ENCODE results near the gene CXCR5.
A peak's percentile ranks its signal among the peaks of the same experiment; 100 is the strongest.

Gene CXCR5

DNA sequence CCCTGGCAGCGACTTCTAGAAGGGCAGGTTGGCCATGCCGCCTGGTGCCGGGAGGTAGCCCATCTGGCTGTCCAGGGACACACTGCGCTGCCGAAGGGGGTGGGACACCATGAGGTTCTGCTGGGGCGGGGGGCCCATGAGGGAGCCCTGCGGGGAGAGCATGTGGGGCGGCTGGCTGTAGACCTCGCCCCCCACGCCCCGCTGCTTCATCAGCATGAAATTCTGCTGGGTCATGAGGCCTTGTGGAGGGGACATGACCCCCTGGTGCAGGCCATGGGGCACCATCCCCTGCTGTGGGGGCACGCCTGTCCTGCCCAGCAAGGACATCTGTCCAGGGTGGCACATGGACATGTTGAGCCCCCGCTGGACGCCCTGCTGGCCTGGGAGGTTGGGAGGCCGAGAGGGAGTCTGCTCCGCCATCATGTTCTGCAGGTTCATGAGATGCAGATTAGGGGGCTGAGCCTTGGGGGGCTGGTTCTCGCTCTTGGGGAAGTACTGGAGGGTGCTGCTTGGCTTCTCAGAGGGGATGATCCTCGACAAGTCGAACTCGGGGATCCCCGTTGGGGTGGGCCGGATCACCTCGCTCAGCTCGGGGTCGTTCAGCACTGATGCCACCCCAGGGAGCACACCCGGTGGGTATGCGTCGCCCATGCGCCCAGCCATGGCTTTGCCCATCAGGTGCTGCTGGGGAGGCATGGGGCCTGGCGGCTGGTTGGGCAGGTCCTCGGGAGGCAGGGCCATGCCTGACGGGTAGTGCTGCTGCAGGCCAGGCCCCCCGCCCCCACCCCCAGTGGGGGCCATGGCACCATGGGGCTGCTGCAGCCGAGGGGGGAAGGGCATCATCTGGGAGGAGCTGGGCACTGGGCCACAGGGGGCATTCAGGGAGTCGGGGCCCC is 15.0 kb downstream of the CXCR5 start:
- TF ChIP-seq, protein P1, sequence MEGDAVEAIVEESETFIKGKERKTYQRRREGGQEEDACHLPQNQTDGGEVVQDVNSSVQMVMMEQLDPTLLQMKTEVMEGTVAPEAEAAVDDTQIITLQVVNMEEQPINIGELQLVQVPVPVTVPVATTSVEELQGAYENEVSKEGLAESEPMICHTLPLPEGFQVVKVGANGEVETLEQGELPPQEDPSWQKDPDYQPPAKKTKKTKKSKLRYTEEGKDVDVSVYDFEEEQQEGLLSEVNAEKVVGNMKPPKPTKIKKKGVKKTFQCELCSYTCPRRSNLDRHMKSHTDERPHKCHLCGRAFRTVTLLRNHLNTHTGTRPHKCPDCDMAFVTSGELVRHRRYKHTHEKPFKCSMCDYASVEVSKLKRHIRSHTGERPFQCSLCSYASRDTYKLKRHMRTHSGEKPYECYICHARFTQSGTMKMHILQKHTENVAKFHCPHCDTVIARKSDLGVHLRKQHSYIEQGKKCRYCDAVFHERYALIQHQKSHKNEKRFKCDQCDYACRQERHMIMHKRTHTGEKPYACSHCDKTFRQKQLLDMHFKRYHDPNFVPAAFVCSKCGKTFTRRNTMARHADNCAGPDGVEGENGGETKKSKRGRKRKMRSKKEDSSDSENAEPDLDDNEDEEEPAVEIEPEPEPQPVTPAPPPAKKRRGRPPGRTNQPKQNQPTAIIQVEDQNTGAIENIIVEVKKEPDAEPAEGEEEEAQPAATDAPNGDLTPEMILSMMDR (IDR thresholded peaks at IDR 0.05; ENCODE audit: low read length, missing control alignments) = no peak
- no peak overlapping the region for H3K4me3 ChIP-seq (replicated peaks; ENCODE audit: low read depth, low read length)
- no peak for DNase-seq (ENCODE audit: low read depth)

DNA sequence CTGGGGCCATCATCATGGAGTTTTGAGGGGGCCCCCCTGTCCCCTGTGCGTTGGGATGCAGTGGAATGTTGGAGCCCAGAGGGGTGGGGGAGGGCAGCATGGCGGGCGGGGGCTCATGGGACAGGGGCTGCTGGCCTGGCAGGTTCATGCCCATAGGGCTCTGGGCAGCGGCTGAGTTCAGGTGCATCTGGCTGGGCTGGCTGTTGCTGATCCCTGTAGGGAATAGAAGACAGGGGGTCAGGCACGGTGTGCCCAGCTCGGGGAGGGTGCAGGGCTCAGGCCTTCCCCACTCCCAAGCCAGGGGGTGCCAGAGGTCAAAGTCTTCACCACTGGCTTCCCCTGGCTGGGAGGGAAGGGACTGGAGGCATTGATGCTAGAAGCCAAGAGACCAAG is 15.6 kb downstream of the CXCR5 start:
- TF ChIP-seq, protein P1 (IDR thresholded peaks at IDR 0.05; ENCODE audit: low read length, missing control alignments) = no peak
- DNase-seq (ENCODE audit: low read depth) = no peak
- H3K4me3 ChIP-seq (replicated peaks; ENCODE audit: low read depth, low read length) = no peak overlapping the region

DNA sequence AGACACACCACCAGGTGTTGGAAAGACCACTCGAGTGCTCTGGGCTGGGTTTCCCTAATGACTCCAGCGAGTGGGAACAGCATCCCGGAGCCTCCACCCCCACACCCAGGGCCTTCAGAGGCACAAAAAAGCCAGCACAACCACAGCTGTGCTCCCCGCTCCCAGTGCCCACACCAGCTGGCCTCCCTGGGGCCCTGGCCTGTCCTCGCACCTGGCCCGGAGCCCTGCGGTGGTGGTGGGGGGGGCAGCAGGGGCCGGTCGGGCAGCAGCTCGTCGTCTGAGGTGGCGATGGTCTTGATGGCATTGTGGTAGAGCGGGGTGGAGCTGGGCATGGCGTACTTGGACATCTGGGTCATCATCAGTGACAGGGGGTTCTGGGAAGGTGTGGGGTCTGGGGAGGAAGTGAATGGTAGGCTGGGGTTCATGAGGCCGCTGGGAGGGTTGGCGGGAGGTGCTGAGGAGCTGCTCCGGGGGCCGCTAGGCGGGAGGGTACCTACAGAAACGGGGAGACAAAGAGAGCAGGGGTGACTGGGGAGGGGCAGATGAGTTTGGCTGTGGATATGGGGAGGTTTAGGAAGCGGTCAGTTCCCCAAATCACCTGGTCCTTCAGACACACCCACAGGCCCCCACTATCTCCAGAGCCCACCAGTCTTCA is 16.1 kb downstream of the CXCR5 start:
- DNase-seq (ENCODE audit: low read depth) = no peak
- TF ChIP-seq, protein P1 (IDR thresholded peaks at IDR 0.05; ENCODE audit: low read length, missing control alignments) = no peak
- no peak overlapping the region for H3K4me3 ChIP-seq (replicated peaks; ENCODE audit: low read depth, low read length)

DNA sequence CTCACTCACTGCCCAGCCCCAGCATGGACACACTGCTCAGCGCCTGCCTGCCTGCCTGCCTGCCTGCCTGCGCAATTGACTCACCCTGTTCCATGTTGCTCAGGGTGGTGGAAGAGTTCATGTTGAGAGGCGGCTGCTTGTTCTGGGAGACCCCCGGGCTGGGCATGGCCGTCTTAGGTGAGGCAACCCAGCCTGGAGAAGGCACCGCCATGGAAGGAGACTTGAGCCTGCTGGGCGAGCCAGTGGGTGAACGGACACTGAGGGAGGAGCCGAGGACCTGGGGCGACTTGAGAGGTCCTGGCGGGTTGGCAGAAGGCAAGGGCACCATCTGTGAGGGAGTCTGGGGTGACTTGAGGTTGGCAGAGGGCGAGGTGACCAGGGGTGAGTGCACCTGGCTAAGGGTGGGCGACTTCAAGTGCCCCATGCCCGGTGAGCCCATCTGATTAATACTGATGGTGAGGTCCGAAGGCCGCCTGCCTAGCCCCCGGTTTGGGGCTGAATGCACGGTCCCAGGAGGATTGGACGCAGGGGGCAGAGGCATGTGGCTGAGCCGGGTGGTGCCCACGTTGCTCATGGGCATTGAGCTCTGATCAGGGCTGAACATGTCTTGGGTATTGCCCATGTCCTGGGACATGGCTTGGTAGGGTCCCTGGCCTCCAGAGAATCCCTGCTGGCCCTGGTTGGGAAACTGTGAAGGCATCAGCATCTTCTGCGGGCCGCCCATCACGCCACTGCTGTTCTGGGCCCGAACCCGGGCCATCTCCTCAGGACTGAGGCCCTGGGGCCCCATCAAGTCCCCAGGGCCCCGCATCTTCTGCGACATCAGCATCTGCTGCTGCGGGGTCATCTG is 17.1 kb downstream of the CXCR5 start:
- no peak for DNase-seq (ENCODE audit: low read depth)
- TF ChIP-seq, protein P1 (IDR thresholded peaks at IDR 0.05; ENCODE audit: low read length, missing control alignments) = no peak
- no peak overlapping the region for H3K4me3 ChIP-seq (replicated peaks; ENCODE audit: low read depth, low read length)

DNA sequence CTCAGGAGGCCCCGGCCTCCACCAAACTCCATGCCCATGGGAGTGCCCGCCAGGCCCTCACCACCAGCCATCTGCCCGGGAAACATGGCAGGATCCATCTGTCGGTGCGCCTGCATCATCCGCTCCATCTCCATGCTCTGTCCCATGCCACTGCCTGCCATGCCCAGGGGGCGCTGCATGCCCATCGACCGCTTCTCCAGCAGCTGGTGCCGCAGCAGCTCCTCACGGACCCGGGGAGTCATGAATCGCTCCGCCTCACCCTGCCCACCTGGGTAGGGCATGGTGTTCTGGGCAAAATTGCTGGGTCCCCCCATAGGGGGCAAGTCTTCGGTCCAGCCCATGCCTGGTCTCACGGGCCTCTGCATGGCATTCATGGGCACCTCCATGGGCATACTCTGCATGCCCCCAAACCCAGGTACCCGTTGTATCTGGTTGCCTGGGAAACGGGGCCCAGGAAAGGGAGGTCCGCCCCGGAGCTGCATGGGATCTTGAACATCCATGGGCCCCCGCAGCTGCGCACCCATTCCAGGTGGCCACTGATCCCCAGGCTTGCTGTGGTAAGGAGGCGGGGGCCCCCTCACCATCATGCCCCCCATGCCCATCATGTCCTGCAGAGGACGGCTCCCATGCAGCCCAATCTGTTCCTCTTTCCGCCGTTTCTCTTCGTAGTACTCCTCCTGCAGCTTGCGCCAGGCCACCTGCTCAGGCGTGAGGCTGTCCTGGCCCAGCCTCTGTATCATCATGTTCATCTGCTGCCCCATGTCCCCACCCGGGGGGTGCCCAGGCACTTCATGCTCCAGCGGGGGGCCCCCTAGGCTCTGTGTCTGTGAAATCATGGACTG is 18.0 kb downstream of the CXCR5 start:
- DNase-seq (ENCODE audit: low read depth) = no peak
- TF ChIP-seq, protein P1 (IDR thresholded peaks at IDR 0.05; ENCODE audit: low read length, missing control alignments) = peak; percentile 7

More for the DNA sequence above, 18.0 kb downstream of the CXCR5 start:
- no peak overlapping the region for H3K4me3 ChIP-seq (replicated peaks; ENCODE audit: low read depth, low read length)

Data from fibroblast of pulmonary artery (primary cell).